Measurements from ENCODE around the gene TAS2R41.

The TAS2R41 gene

GRCh38 chr7:143477501-143478150, at the start of gene TAS2R41:
TSS of gene TAS2R41 (plus strand) at chr7:143477873. CDS start at chr7:143477873, 0 bp downstream.
- Histone ChIP-seq H3K4me3 (replicated peaks; ENCODE audit: low read depth, low read length) (no peak within 1 kb of the TSS), H3K36me3 (ENCODE audit: control insufficient read depth, insufficient read depth, low read length) (no peaks in the 10 kb centered on the region), H3K27me3 (replicated peaks; ENCODE audit: control insufficient read depth, insufficient read depth, low read length) (no peaks in the 10 kb centered on the region; the same call in none of the 2 replicates)
- TF ChIP-seq, protein P1, sequence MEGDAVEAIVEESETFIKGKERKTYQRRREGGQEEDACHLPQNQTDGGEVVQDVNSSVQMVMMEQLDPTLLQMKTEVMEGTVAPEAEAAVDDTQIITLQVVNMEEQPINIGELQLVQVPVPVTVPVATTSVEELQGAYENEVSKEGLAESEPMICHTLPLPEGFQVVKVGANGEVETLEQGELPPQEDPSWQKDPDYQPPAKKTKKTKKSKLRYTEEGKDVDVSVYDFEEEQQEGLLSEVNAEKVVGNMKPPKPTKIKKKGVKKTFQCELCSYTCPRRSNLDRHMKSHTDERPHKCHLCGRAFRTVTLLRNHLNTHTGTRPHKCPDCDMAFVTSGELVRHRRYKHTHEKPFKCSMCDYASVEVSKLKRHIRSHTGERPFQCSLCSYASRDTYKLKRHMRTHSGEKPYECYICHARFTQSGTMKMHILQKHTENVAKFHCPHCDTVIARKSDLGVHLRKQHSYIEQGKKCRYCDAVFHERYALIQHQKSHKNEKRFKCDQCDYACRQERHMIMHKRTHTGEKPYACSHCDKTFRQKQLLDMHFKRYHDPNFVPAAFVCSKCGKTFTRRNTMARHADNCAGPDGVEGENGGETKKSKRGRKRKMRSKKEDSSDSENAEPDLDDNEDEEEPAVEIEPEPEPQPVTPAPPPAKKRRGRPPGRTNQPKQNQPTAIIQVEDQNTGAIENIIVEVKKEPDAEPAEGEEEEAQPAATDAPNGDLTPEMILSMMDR (IDR thresholded peaks at IDR 0.05; ENCODE audit: insufficient read depth, low read length, poor library complexity, severe bottlenecking) = no peak
- DNase-seq (ENCODE audit: extremely low read depth, insufficient read length) = no peak

- no peak overlapping the region for H3K4me3 ChIP-seq (replicated peaks; ENCODE audit: low read depth, low read length)
- TF ChIP-seq, protein P1 (IDR thresholded peaks at IDR 0.05; ENCODE audit: insufficient read depth, low read length, poor library complexity, severe bottlenecking) = no peak
Observed at GRCh38 chr7:143429770-143430698, 47.6 kb upstream of the TAS2R41 start.

GRCh38 chr7:143431109-143431508, 46.6 kb upstream of the TAS2R41 start:
- no peaks in the 10 kb centered on the region for H3K27me3 ChIP-seq (replicated peaks; ENCODE audit: control insufficient read depth, insufficient read depth, low read length)
- TF ChIP-seq, protein P1 (IDR thresholded peaks at IDR 0.05; ENCODE audit: insufficient read depth, low read length, poor library complexity, severe bottlenecking) = no peak
- DNase-seq (ENCODE audit: extremely low read depth, insufficient read length) = no peak
- no peaks in the 10 kb centered on the region for H3K36me3 ChIP-seq (ENCODE audit: control insufficient read depth, insufficient read depth, low read length)
- H3K4me3 ChIP-seq (replicated peaks; ENCODE audit: low read depth, low read length) = no peak overlapping the region

More at GRCh38 chr7:143429770-143430698, 47.6 kb upstream of the TAS2R41 start:
- no peaks in the 10 kb centered on the region for H3K27me3 ChIP-seq (replicated peaks; ENCODE audit: control insufficient read depth, insufficient read depth, low read length)
- no peak for DNase-seq (ENCODE audit: extremely low read depth, insufficient read length)
- no peaks in the 10 kb centered on the region for H3K36me3 ChIP-seq (ENCODE audit: control insufficient read depth, insufficient read depth, low read length)

DNA sequence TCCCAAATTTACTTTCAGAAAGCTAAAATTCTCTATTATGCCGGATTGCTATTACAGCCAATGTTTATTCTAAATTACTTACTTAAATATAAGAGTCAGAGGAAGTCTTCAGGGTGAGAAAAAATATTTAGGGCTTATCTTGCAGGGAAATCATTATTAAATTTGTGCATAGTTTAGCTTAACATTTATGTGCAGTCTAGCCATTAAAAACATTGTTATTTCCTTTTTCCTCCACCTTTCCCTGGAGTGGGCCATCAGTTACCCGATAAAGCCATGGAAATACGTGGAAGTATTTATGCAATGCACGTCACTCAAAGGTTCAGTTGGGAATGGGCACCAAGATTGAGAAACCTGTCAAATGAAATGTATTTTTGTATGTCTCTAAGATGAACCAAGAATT, 43.9 kb upstream of the TAS2R41 start:
- no peak overlapping the region for H3K4me3 ChIP-seq (replicated peaks; ENCODE audit: low read depth, low read length)
- TF ChIP-seq, protein P1 (IDR thresholded peaks at IDR 0.05; ENCODE audit: insufficient read depth, low read length, poor library complexity, severe bottlenecking) = no peak
- no peaks in the 10 kb centered on the region for H3K36me3 ChIP-seq (ENCODE audit: control insufficient read depth, insufficient read depth, low read length)
- DNase-seq (ENCODE audit: extremely low read depth, insufficient read length) = no peak
- no peaks in the 10 kb centered on the region for H3K27me3 ChIP-seq (replicated peaks; ENCODE audit: control insufficient read depth, insufficient read depth, low read length)

- Histone ChIP-seq H3K4me3 (replicated peaks; ENCODE audit: low read depth, low read length) (no peak overlapping the region), H3K36me3 (ENCODE audit: control insufficient read depth, insufficient read depth, low read length) (no peaks in the 10 kb centered on the region), H3K27me3 (replicated peaks; ENCODE audit: control insufficient read depth, insufficient read depth, low read length) (no peaks in the 10 kb centered on the region)
- no peak for DNase-seq (ENCODE audit: extremely low read depth, insufficient read length)
- TF ChIP-seq, protein P1 (IDR thresholded peaks at IDR 0.05; ENCODE audit: insufficient read depth, low read length, poor library complexity, severe bottlenecking) = no peak
Observed at GRCh38 chr7:143434660-143435059, 43.0 kb upstream of the TAS2R41 start.

All from GM06990 (cell line).